Measurements from ENCODE around the gene KLF11.

DNA sequence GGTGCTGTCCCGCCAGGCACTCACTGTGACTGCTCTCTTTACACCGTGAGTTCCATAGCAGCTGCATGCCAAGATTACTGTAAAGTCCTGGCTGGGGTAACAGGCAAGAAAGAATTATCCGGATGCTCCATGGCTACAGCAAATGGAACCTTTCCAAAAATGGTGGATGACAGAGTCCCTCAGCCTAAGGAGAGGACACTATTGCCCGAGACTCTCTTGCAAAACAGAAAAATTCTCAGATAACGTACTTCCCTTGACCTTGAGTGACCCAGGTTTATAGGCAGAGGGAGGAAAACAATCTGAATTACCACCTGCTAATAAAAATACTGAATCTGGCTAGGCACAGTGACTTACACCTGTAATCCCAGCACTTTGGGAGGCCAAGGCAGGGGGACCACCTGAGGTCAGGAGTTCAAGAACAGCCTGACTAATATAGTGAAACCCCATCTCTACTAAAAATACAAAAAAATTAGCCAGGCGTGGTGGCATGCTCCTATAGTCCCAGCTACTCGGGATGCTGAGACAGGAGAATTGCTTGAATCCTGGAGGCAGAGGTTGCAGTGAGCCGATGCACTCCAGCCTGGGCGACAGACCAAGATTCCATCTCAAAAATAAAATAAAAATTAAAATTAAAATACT is 32.3 kb downstream of the KLF11 start:
- TF ChIP-seq, protein P1, sequence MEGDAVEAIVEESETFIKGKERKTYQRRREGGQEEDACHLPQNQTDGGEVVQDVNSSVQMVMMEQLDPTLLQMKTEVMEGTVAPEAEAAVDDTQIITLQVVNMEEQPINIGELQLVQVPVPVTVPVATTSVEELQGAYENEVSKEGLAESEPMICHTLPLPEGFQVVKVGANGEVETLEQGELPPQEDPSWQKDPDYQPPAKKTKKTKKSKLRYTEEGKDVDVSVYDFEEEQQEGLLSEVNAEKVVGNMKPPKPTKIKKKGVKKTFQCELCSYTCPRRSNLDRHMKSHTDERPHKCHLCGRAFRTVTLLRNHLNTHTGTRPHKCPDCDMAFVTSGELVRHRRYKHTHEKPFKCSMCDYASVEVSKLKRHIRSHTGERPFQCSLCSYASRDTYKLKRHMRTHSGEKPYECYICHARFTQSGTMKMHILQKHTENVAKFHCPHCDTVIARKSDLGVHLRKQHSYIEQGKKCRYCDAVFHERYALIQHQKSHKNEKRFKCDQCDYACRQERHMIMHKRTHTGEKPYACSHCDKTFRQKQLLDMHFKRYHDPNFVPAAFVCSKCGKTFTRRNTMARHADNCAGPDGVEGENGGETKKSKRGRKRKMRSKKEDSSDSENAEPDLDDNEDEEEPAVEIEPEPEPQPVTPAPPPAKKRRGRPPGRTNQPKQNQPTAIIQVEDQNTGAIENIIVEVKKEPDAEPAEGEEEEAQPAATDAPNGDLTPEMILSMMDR (IDR thresholded peaks at IDR 0.05) = no peak
- TF ChIP-seq MAFK (IDR thresholded peaks at IDR 0.05; ENCODE audit: partially characterized antibody) (no peak), POLR2AphosphoS2 (conservative IDR thresholded peaks at IDR 0.05; ENCODE audit: low read length) (no peak), KDM5A (IDR thresholded peaks at IDR 0.05) (no peak), MAZ (IDR thresholded peaks at IDR 0.05; ENCODE audit: borderline replicate concordance, low read depth, low read length) (no peak)
- TF ChIP-seq, protein P2, sequence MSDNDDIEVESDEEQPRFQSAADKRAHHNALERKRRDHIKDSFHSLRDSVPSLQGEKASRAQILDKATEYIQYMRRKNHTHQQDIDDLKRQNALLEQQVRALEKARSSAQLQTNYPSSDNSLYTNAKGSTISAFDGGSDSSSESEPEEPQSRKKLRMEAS (IDR thresholded peaks at IDR 0.05) = no peak
